K562 (cell line): ENCODE measurements around the gene SLC3A2. TPM values are rescaled to one million over a fixed set of nuclear protein-coding genes. Genes with fewer than 3 reads are reported as not detected.

Experiments used
- ATAC-seq: fragments of 200-7000 bp; cut with Tn5 transposase; 3 replicates; pipeline ENCODE4 v1.9.1; 2020; ENCODE audit warnings: moderate library complexity
- BruUV-seq: library from RNA; stranded (reverse); fragments of 400-500 nt; replicated peaks from 2 replicates; lab custom pipeline; 2021; lab: Mats Ljungman, UMichigan
- CTCF ChIA-PET: fragments of 300-600 bp; formaldehyde crosslinking; extraction: SDS; loops from one replicate; lab custom pipeline; 2021; ENCODE audit warnings: low intra/inter-chr PET ratio; lab: Yijun Ruan, JAX
- POLR2A ChIA-PET: fragments of 300-600, 350-650 bp; sonication (Branson Sonifier 250); formaldehyde crosslinking; extraction: SDS; loops from one replicate; lab custom pipeline; 2021; ENCODE audit warnings: antibody characterized with exemption, inconsistent platforms; lab: Yijun Ruan, JAX
- DNase-seq, 4 experiments: peaks; one replicate each; pipeline versions ENCODE4 v3.0.0 to v3.0.0-alpha.2; 2011 to 2018; ENCODE audit warnings: low spot score in 3 of 4, mixed read lengths in 3 of 4; ENCODE audit errors: extremely low read depth in 1 of 4
- FAIRE-seq: peaks from 2 replicates; lab custom pipeline; 2011; peaks lifted over from hg19 to GRCh38; lab: Jason Lieb, UNC
- H2AFZ ChIP-seq: 2 replicates; pipeline ENCODE4 v1.6.0; 2011; ENCODE audit warnings: low read depth, low read length, control low read depth, inconsistent platforms
- H3K27ac ChIP-seq: fragments of 200-600 bp; 3 replicates; pipeline ENCODE4 v1.8.0; 2011; ENCODE audit warnings: low read depth, mild to moderate bottlenecking, control low read depth, inconsistent platforms, low read length, moderate library complexity, mixed read lengths; ENCODE audit errors: extremely low read depth
- H3K27me3 ChIP-seq, 2 experiments: fragments of 300-600 bp in 1 of 2; 2 replicates in 1 of 2; 3 replicates in 1 of 2; pipeline versions ENCODE4 v1.6.0 to v1.8.0; 2011; ENCODE audit warnings: inconsistent platforms in 2 of 2, low read length in 2 of 2, mild to moderate bottlenecking in 1 of 2, mixed read lengths in 1 of 2, moderate library complexity in 1 of 2; ENCODE audit not compliant: control insufficient read depth in 2 of 2, insufficient read depth in 2 of 2
- H3K36me3 ChIP-seq: fragments of 300-600 bp; 3 replicates; pipeline ENCODE4 v1.8.0; 2011; ENCODE audit warnings: mild to moderate bottlenecking, low read length, inconsistent platforms; ENCODE audit not compliant: control insufficient read depth, insufficient read depth
- H3K4me1 ChIP-seq, 2 experiments: fragments of 200-600 bp in 1 of 2; replicated peaks in 1 of 2; 2 replicates in 1 of 2; 3 replicates in 1 of 2; pipeline versions ENCODE4 v1.5.1 to v1.8.0; 2011; ENCODE audit warnings: inconsistent platforms in 2 of 2, low read length in 2 of 2, mild to moderate bottlenecking in 1 of 2, mixed read lengths in 1 of 2, moderate library complexity in 1 of 2; ENCODE audit not compliant: control insufficient read depth in 2 of 2, insufficient read depth in 2 of 2
- H3K4me2 ChIP-seq: 2 replicates; pipeline ENCODE4 v1.6.1; 2011; ENCODE audit warnings: low read length, control low read depth, inconsistent platforms, mixed read lengths; ENCODE audit not compliant: insufficient read depth
- H3K4me3 ChIP-seq: fragments of 200-600 bp; sonication (generic), shearing (Covaris generic); 2 replicates; pipeline ENCODE4 v1.5.1; 2016; ENCODE audit warnings: control low read depth, inconsistent platforms
- H3K79me2 ChIP-seq: fragments of 200-600 bp; 3 replicates; pipeline ENCODE4 v1.8.0; 2011; ENCODE audit warnings: low read length, inconsistent platforms; ENCODE audit not compliant: control insufficient read depth, insufficient read depth
- H3K9ac ChIP-seq, 2 experiments: 2 replicates each; pipeline versions ENCODE4 v1.6.0 to v1.6.1; 2011; ENCODE audit warnings: low read depth in 2 of 2, low read length in 2 of 2, control low read depth in 1 of 2, inconsistent platforms in 1 of 2, mild to moderate bottlenecking in 1 of 2, mixed read lengths in 1 of 2; ENCODE audit not compliant: insufficient read depth in 1 of 2
- H3K9me1 ChIP-seq: one replicate; pipeline ENCODE4 v1.6.0; 2011; ENCODE audit warnings: inconsistent platforms, mild to moderate bottlenecking, low read length, moderate library complexity; ENCODE audit not compliant: control insufficient read depth, insufficient read depth
- H3K9me3 ChIP-seq: replicated peaks from 2 replicates; pipeline ENCODE4 v1.5.1; 2011; ENCODE audit warnings: low read depth, low read length, inconsistent platforms; ENCODE audit not compliant: control insufficient read depth, insufficient read depth
- H4K20me1 ChIP-seq: replicated peaks from 2 replicates; pipeline ENCODE4 v1.6.1; 2011; ENCODE audit warnings: low read length, inconsistent platforms, mixed read lengths; ENCODE audit not compliant: control insufficient read depth, insufficient read depth
- ETS2 ChIP-seq: IDR thresholded peaks from 2 replicates; pipeline ENCODE4 v1.6.1; 2016; ENCODE audit warnings: borderline replicate concordance, missing genetic modification characterization, mild to moderate bottlenecking, moderate library complexity, missing compliant biosample characterization; ENCODE audit not compliant: poor library complexity, severe bottlenecking
- GABPA ChIP-seq: fragments of 200-800 bp; sonication (Bioruptor generic); conservative IDR thresholded peaks from 2 replicates; pipeline ENCODE4 v1.6.1; 2016; ENCODE audit warnings: low read depth, missing genetic modification characterization, missing compliant biosample characterization
- ID3 ChIP-seq, 2 experiments: fragments of 250-450 bp in 1 of 2; fragments of 450-650 bp in 1 of 2; sonication (Bioruptor Pico) in 1 of 2; IDR thresholded peaks; 2 replicates each; pipeline versions ENCODE4 v1.6.1 to v1.8.0; 2016 to 2021; ENCODE audit warnings: mild to moderate bottlenecking in 2 of 2, moderate library complexity in 2 of 2, missing compliant biosample characterization in 1 of 2, missing genetic modification characterization in 1 of 2
- KLF10 ChIP-seq: fragments of 250-450 bp; sonication (Bioruptor Pico); IDR thresholded peaks from 2 replicates; pipeline ENCODE4 v1.6.1; 2021; ENCODE audit warnings: matching md5 sums
- NFE2 ChIP-seq: IDR thresholded peaks from 2 replicates; pipeline ENCODE4 v1.6.1; 2014; ENCODE audit warnings: antibody characterized with exemption, low read depth
- POLR2A ChIP-seq: fragments of 450-650 bp; conservative IDR thresholded peaks from 2 replicates; pipeline ENCODE4 v1.6.1; 2016
- RERE ChIP-seq: sonication (generic); formaldehyde crosslinking; IDR thresholded peaks from 2 replicates; pipeline ENCODE4 v1.8.0; 2023; ENCODE audit warnings: missing genetic modification reagents, mild to moderate bottlenecking, borderline replicate concordance
- SP1 ChIP-seq: sonication (generic); formaldehyde crosslinking; IDR thresholded peaks from 2 replicates; pipeline ENCODE4 v1.8.1; 2022; ENCODE audit warnings: mild to moderate bottlenecking, missing genetic modification reagents
- TEAD4 ChIP-seq, 2 experiments: sonication (generic) in 1 of 2; formaldehyde crosslinking in 1 of 2; IDR thresholded peaks; 2 replicates each; pipeline versions ENCODE4 v1.6.1 to v1.8.0; 2012 to 2022; ENCODE audit warnings: borderline replicate concordance in 1 of 2, inconsistent platforms in 1 of 2, low read length in 1 of 2, mild to moderate bottlenecking in 1 of 2, missing genetic modification reagents in 1 of 2
- TRIM24 ChIP-seq, 2 experiments: fragments of 450-650 bp; IDR thresholded peaks; 2 replicates each; pipeline ENCODE4 v1.6.1; 2016
- XRCC3 ChIP-seq: fragments of 450-650 bp; IDR thresholded peaks from 2 replicates; pipeline ENCODE4 v1.6.1; 2017; ENCODE audit warnings: mild to moderate bottlenecking, moderate library complexity
- ZNF121 ChIP-seq: sonication (generic); formaldehyde crosslinking; conservative IDR thresholded peaks from 2 replicates; pipeline ENCODE4 v1.8.0; 2022; ENCODE audit warnings: missing genetic modification reagents
- ZNF77 ChIP-seq: fragments of 250-450 bp; sonication (Bioruptor Pico); IDR thresholded peaks from 2 replicates; pipeline ENCODE4 v1.5.0; 2020
- ZNF778 ChIP-seq: fragments of 450-650 bp; formaldehyde crosslinking; IDR thresholded peaks from 2 replicates; pipeline ENCODE4 v1.4.0; 2020; ENCODE audit warnings: mild to moderate bottlenecking, moderate library complexity
- WGBS: fragments of 100-300 bp; shearing (Covaris generic); methylation state at CpG from one replicate; pipeline ENCODE4 v1.1.6; 2016; ENCODE audit warnings: low coverage, mixed read lengths; ENCODE audit not compliant: insufficient coverage; ENCODE audit errors: missing lambda C conversion rate; 5-methylcytosine and 5-hydroxymethylcytosine counted together
- in situ Hi-C: fragments of 300-500 bp; cut with MboI; formaldehyde crosslinking; loops from 4 replicates; pipeline ENCODE4 v1.15.0; 2018; ENCODE audit warnings: inconsistent platforms, mixed read lengths
- intact Hi-C: fragments of 100-400 bp; cut with micrococcal nuclease; formaldehyde crosslinking; loops from 2 replicates; pipeline ENCODE4 v1.14.2; 2022
- polyA plus RNA-seq, 8 experiments: library from polyadenylated mRNA; depleted of rRNA in 4 of 8; stranded (reverse) in 5 of 8; unstranded in 3 of 8; fragments of >200 nt; fragmentation: Nextera tagmentation in 2 of 8; fragmentation: Illumina TruSeq in 1 of 8; extraction: Ambion mirVana in 2 of 8; extraction: Trizol in 1 of 8; gene quantifications; 2 replicates each; pipeline versions ENCODE4 v1.2.1 to v1.2.3, GENCODE V29; 2011 to 2014; ENCODE audit warnings: inconsistent platforms in 1 of 8, missing spikeins in 1 of 8
- total RNA-seq, 7 experiments: library from RNA; depleted of rRNA in 6 of 7; stranded (reverse); fragments of >200 nt in 6 of 7; fragmentation: Illumina TruSeq in 2 of 7; extraction: Trizol in 2 of 7; gene quantifications; 2 replicates each; pipeline versions ENCODE4 v1.2.1 to v1.2.3, GENCODE V29; 2011 to 2021; ENCODE audit warnings: low replicate concordance in 1 of 7
- TF ChIP-seq, protein P1 (sequence below): fragments of 450-650 bp; formaldehyde crosslinking; IDR thresholded peaks from 2 replicates; pipeline ENCODE4 v1.4.0; 2020; ENCODE audit warnings: mild to moderate bottlenecking, moderate library complexity

SLC3A2 gene
- total and polyA plus RNA-seq, 9 of the 15 experiments (the other 6 are each of a cell fraction or from before 2014, with no cell fraction given): 20.0 to 296 (median 214) TPM

GRCh38 chr11:62928011-62928410 lies 47.3 kb downstream of the SLC3A2 start (continued):
- TF ChIP-seq RERE (CRISPR knock-in tag): no peak
- TF ChIP-seq TRIM24 (IDR thresholded peaks at IDR 0.05): no peak
- TF ChIP-seq SP1: no peak
- TF ChIP-seq XRCC3: no peak
- TF ChIP-seq GABPA (tag): no peak
- no peak for TF ChIP-seq ZNF121 (CRISPR knock-in tag)

DNA sequence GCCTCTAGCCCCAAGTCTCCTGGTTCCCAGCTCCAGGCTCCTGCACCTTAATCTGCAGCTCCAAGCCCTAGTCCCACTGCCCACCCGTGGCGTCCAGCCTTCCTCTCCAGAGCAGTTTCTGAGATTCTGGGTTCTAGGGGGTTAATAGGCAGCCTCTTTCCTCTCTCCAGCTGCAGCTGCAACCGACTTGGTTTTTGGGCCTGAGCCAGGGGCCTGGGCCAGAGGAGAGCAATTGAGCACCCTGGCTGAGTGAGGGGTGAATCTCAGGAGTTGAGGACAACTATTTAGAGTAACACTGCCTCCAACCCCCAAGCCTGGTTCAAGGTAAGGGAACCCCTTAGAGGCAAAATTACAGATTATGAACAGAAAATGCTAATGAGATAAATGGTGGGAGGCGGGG lies 49.5 kb downstream of the SLC3A2 start:
- intact Hi-C loops (no loop called here), in situ Hi-C loops (no loop called here)
- FAIRE-seq (no peak), DNase-seq (no peak), ATAC-seq (no peak)
- H4K20me1 ChIP-seq: peaks cover 7% of the 10 kb centered on the region; the same call in 1 of the 2 replicates
- ChIA-PET CTCF (no interaction called here), POLR2A (no interaction called here)
- no peak overlapping the region for H3K4me3 ChIP-seq
- H2AFZ ChIP-seq: no peak overlapping the region
- no peak overlapping the region for H3K4me2 ChIP-seq
- H3K27ac ChIP-seq: no peak overlapping the region
- no peaks in the 10 kb centered on the region for H3K9me3 ChIP-seq
- peaks cover 0 to 15% of the 10 kb centered on the region in 2 experiments; a peak in 2 of 5 replicates for H3K4me1 ChIP-seq
- no TSS peak for BruUV-seq
- H3K79me2 ChIP-seq: no peaks in the 10 kb centered on the region
- no peaks in the 10 kb centered on the region for H3K9me1 ChIP-seq
- H3K36me3 ChIP-seq: no peaks in the 10 kb centered on the region
- peaks cover 22 to 73% of the 10 kb centered on the region in 2 experiments for H3K27me3 ChIP-seq
- no peak overlapping the region for H3K9ac ChIP-seq
- 2% methylated on average over 4 of the region's 4 CpGs for WGBS
- no peak for TF ChIP-seq ZNF77 (CRISPR knock-in tag)
- TF ChIP-seq TEAD4 (IDR thresholded peaks at IDR 0.05; ENCODE audit: low read length): no peak
- TF ChIP-seq TEAD4 (CRISPR knock-in tag; IDR thresholded peaks at IDR 0.05; ENCODE audit: borderline replicate concordance): no peak
- TF ChIP-seq NFE2: no peak
- no peak for TF ChIP-seq POLR2A
- no peak for TF ChIP-seq ZNF778 (CRISPR knock-in tag)
- TF ChIP-seq, protein P1, sequence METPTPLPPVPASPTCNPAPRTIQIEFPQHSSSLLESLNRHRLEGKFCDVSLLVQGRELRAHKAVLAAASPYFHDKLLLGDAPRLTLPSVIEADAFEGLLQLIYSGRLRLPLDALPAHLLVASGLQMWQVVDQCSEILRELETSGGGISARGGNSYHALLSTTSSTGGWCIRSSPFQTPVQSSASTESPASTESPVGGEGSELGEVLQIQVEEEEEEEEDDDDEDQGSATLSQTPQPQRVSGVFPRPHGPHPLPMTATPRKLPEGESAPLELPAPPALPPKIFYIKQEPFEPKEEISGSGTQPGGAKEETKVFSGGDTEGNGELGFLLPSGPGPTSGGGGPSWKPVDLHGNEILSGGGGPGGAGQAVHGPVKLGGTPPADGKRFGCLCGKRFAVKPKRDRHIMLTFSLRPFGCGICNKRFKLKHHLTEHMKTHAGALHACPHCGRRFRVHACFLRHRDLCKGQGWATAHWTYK (CRISPR knock-in tag): no peak
- no peak for TF ChIP-seq ID3 (CRISPR knock-in tag; IDR thresholded peaks at IDR 0.05)
- no peak for TF ChIP-seq ID3 (tag; IDR thresholded peaks at IDR 0.05)
- TF ChIP-seq ETS2 (tag): no peak
- TF ChIP-seq KLF10: no peak
